ENCODE results near the gene CCDC92. TPM values are rescaled to one million over a fixed set of nuclear protein-coding genes. Genes with fewer than 3 reads are reported as not detected.

CCDC92 gene
- polyA plus RNA-seq, 1 donor from 2014 or later, result 11.3 TPM

- no peak overlapping the region for H2AFZ ChIP-seq (ENCODE audit: low read depth, low read length)
- no peak overlapping the region for H3K4me3 ChIP-seq (ENCODE audit: low read length)
- no peaks in the 10 kb centered on the region for H3K9me2 ChIP-seq (ENCODE audit: insufficient read depth, low read length)
- no peak overlapping the region for H3K9ac ChIP-seq (ENCODE audit: low read length)
- no peaks in the 10 kb centered on the region for H3K36me3 ChIP-seq (ENCODE audit: insufficient read depth, low read length)
- no peak overlapping the region for H3K4me2 ChIP-seq (ENCODE audit: low read length)
- H3K79me2 ChIP-seq (replicated peaks; ENCODE audit: insufficient read depth, low read length), result no peaks in the 10 kb centered on the region
- H3K9me3 ChIP-seq (ENCODE audit: low read length), result no peaks in the 10 kb centered on the region
- no peaks in the 10 kb centered on the region for H3F3A ChIP-seq (ENCODE audit: insufficient read depth, low read length, poor library complexity, severe bottlenecking)
- TF ChIP-seq TAF1 (IDR thresholded peaks at IDR 0.05; ENCODE audit: low read depth) (no peak), MXI1 (conservative IDR thresholded peaks at IDR 0.05; ENCODE audit: poor library complexity, severe bottlenecking) (no peak), REST (IDR thresholded peaks at IDR 0.05; ENCODE audit: borderline replicate concordance) (no peak)
- H4K20me1 ChIP-seq (ENCODE audit: insufficient read depth), result no peaks in the 10 kb centered on the region
- no peaks in the 10 kb centered on the region for H3K27me3 ChIP-seq (ENCODE audit: insufficient read depth, low read depth, low read length)
- H3K27ac ChIP-seq (ENCODE audit: low read length), result no peak overlapping the region
Observed at GRCh38 chr12:123902821-123903220, 69.8 kb downstream of the CCDC92 start.

- H4K20me1 ChIP-seq (ENCODE audit: insufficient read depth), result no peaks in the 10 kb centered on the region
- no peak overlapping the region for H2AFZ ChIP-seq (ENCODE audit: low read depth, low read length)
- no peaks in the 10 kb centered on the region for H3K9me2 ChIP-seq (ENCODE audit: insufficient read depth, low read length)
- H3K27me3 ChIP-seq (ENCODE audit: insufficient read depth, low read depth, low read length), result no peaks in the 10 kb centered on the region
- H3K36me3 ChIP-seq (ENCODE audit: insufficient read depth, low read length), result no peaks in the 10 kb centered on the region
- no peaks in the 10 kb centered on the region for H3K79me2 ChIP-seq (replicated peaks; ENCODE audit: insufficient read depth, low read length)
- no peak overlapping the region for H3K4me3 ChIP-seq (ENCODE audit: low read length)
- TF ChIP-seq REST (IDR thresholded peaks at IDR 0.05; ENCODE audit: borderline replicate concordance) (no peak), POLR2AphosphoS5 (IDR thresholded peaks at IDR 0.05) (no peak), TAF1 (IDR thresholded peaks at IDR 0.05; ENCODE audit: low read depth) (no peak), CTCF (IDR thresholded peaks at IDR 0.05; ENCODE audit: poor library complexity, severe bottlenecking) (no peak)
- H3K4me2 ChIP-seq (ENCODE audit: low read length), result no peak overlapping the region
- no peak overlapping the region for H3K9ac ChIP-seq (ENCODE audit: low read length)
- H3F3A ChIP-seq (ENCODE audit: insufficient read depth, low read length, poor library complexity, severe bottlenecking), result no peaks in the 10 kb centered on the region
- H3K9me3 ChIP-seq (ENCODE audit: low read length), result no peaks in the 10 kb centered on the region
- H3K27ac ChIP-seq (ENCODE audit: low read length), result no peak overlapping the region
Observed at GRCh38 chr12:123900871-123901376, 71.7 kb downstream of the CCDC92 start.
